HFFc6 (cell line): Measurements from ENCODE around the gene UBXN11. TPM values are rescaled to one million over a fixed set of nuclear protein-coding genes. Genes with fewer than 3 reads are reported as not detected.

ENCODE experiments used
- DNase-seq: peaks from one replicate; pipeline ENCODE4 v3.0.0-alpha.2; 2018
- H3K27ac Mint-ChIP-seq: 2 replicates; pipeline ENCODE4 v1.8.0; 2020; ENCODE audit warnings: mild to moderate bottlenecking, mixed read lengths
- H3K27me3 Mint-ChIP-seq: 2 replicates; pipeline ENCODE4 v1.8.0; 2021; ENCODE audit warnings: mild to moderate bottlenecking, moderate library complexity, mixed read lengths; ENCODE audit not compliant: insufficient read depth
- H3K36me3 Mint-ChIP-seq: 2 replicates; pipeline ENCODE4 v1.8.0; 2021; ENCODE audit warnings: low read depth, mixed read lengths
- H3K4me1 Mint-ChIP-seq: 2 replicates; pipeline ENCODE4 v1.8.0; 2020; ENCODE audit warnings: low read depth, mixed read lengths
- H3K4me3 Mint-ChIP-seq: 2 replicates; pipeline ENCODE4 v1.8.0; 2020; ENCODE audit warnings: mild to moderate bottlenecking, moderate library complexity, mixed read lengths
- H3K9me3 Mint-ChIP-seq: 2 replicates; pipeline ENCODE4 v1.8.0; 2020; ENCODE audit warnings: mild to moderate bottlenecking, mixed read lengths
- CTCF ChIP-seq: fragments of 200-600 bp; sonication (generic); IDR thresholded peaks from 2 replicates; pipeline ENCODE4 v1.5.0; 2021; ENCODE audit warnings: antibody characterized with exemption, mild to moderate bottlenecking
- total RNA-seq, 6 experiments: library from RNA; stranded (reverse); fragmentation: NEBNext Ultra II Directional; extraction: Animal tissue kit (Norgen Biotek cat#: 25700); gene quantifications; 2 replicates in 1 of 6; 3 replicates in 5 of 6; pipeline ENCODE4 v1.2.3, GENCODE V29; 2021

The UBXN11 gene
- total RNA-seq, 6 experiments from 2014 or later: 9.5 to 11.9 (median 10.5) TPM

- DNase-seq: no peak
- Mint-ChIP-seq H3K4me1 (peaks cover 40% of the 10 kb centered on the region), H3K27me3 (peaks cover 10% of the 10 kb centered on the region), H3K4me3 (no peak overlapping the region), H3K9me3 (no peaks in the 10 kb centered on the region), H3K27ac (peak overlapping the region; percentile 64), H3K36me3 (no peaks in the 10 kb centered on the region)
- no peak for TF ChIP-seq CTCF
Measured at GRCh38 chr1:26352338-26352679, 45.9 kb upstream of the UBXN11 start.

- H3K4me3 Mint-ChIP-seq: peak overlapping the region; percentile 13; the same call in 1 of the 2 replicates
- peak overlapping the region; percentile 64 for H3K27ac Mint-ChIP-seq
- H3K9me3 Mint-ChIP-seq: no peaks in the 10 kb centered on the region
- TF ChIP-seq CTCF: no peak
- no peaks in the 10 kb centered on the region for H3K36me3 Mint-ChIP-seq
- peaks cover 37% of the 10 kb centered on the region for H3K4me1 Mint-ChIP-seq
- peaks cover 10% of the 10 kb centered on the region for H3K27me3 Mint-ChIP-seq
- peak; percentile 83 for DNase-seq
Measured at GRCh38 chr1:26351590-26352337, 45.3 kb upstream of the UBXN11 start.

- Mint-ChIP-seq H3K9me3 (no peaks in the 10 kb centered on the region), H3K27me3 (peaks cover 10% of the 10 kb centered on the region), H3K27ac (peak overlapping the region; percentile 64), H3K4me1 (peaks cover 35% of the 10 kb centered on the region), H3K4me3 (peak overlapping the region; percentile 17; the same call in 1 of the 2 replicates), H3K36me3 (no peaks in the 10 kb centered on the region)
- TF ChIP-seq CTCF: no peak
- DNase-seq: peak; percentile 39
Measured at GRCh38 chr1:26350701-26351589, 44.5 kb upstream of the UBXN11 start.

- H3K9me3 Mint-ChIP-seq: no peaks in the 10 kb centered on the region
- no peaks in the 10 kb centered on the region for H3K36me3 Mint-ChIP-seq
- no peak for DNase-seq
- peak overlapping the region; percentile 64 for H3K27ac Mint-ChIP-seq
- peak overlapping the region; percentile 17; the same call in 1 of the 2 replicates for H3K4me3 Mint-ChIP-seq
- peaks cover 6% of the 10 kb centered on the region for H3K27me3 Mint-ChIP-seq
- H3K4me1 Mint-ChIP-seq: peaks cover 35% of the 10 kb centered on the region
- TF ChIP-seq CTCF: no peak
Measured at GRCh38 chr1:26350343-26350700, 43.9 kb upstream of the UBXN11 start.

GRCh38 chr1:26349877-26350244 is 43.4 kb upstream of the UBXN11 start:
- no peak for TF ChIP-seq CTCF
- Mint-ChIP-seq H3K27ac (peak overlapping the region; percentile 64), H3K4me1 (peaks cover 35% of the 10 kb centered on the region), H3K27me3 (peaks cover 9% of the 10 kb centered on the region), H3K36me3 (no peaks in the 10 kb centered on the region), H3K4me3 (no peak overlapping the region), H3K9me3 (no peaks in the 10 kb centered on the region)
- DNase-seq: no peak
